AG04450 (cell line): ENCODE results near the gene DNAJB4. TPM values are rescaled to one million over a fixed set of nuclear protein-coding genes. Genes with fewer than 3 reads are reported as not detected.
"Not testable (repeated sequence)": the region's sequence is repeated elsewhere in the genome, so short reads cannot be mapped to it uniquely, and the experiment has no call there.

Experiments used
- CTCF ChIA-PET: fragments of 300-600, 350-600 bp; formaldehyde crosslinking; extraction: SDS; loops from one replicate; lab custom pipeline; 2022; ENCODE audit warnings: antibody characterized with exemption, inconsistent platforms; lab: Charles Lee
- POLR2A ChIA-PET: fragments of 350-600 bp; formaldehyde crosslinking; extraction: SDS; loops from one replicate; lab custom pipeline; 2021; ENCODE audit warnings: antibody characterized with exemption, inconsistent platforms; lab: Yijun Ruan, JAX
- DNase-seq: peaks from one replicate; pipeline ENCODE4 v3.0.0-alpha.2; 2011; ENCODE audit warnings: low read depth, low spot score
- H3K27ac ChIP-seq: one replicate; pipeline ENCODE4 v1.5.1; 2012; ENCODE audit warnings: low read depth, low read length, control low read depth
- H3K27me3 ChIP-seq: one replicate; pipeline ENCODE4 v1.6.0; 2012; ENCODE audit warnings: low read length; ENCODE audit not compliant: control insufficient read depth, insufficient read depth
- H3K4me3 ChIP-seq: 2 replicates; pipeline ENCODE4 v1.5.1; 2011; ENCODE audit warnings: mild to moderate bottlenecking, low read depth, low read length, control low read depth
- H3K9me3 ChIP-seq: 2 replicates; pipeline ENCODE4 v1.5.1; 2012; ENCODE audit warnings: low read length; ENCODE audit not compliant: control insufficient read depth, insufficient read depth
- polyA plus RNA-seq: library from polyadenylated mRNA; depleted of rRNA; stranded (reverse); fragments of >200 nt; gene quantifications from 2 replicates; pipeline ENCODE4 v1.2.3, GENCODE V29; 2011; rRNA removed
- small RNA-seq: library from RNA; depleted of rRNA; stranded (forward); fragments of <200 nt; gene quantifications from one replicate; pipeline ENCODE3, GENCODE V24; 2012; ENCODE audit warnings: low read depth; ENCODE audit not compliant: insufficient read length
- TF ChIP-seq, protein P1 (sequence below): IDR thresholded peaks from 2 replicates; pipeline ENCODE4 v1.5.1; 2011; ENCODE audit warnings: low read depth, low read length, control low read depth, inconsistent platforms

Gene DNAJB4
- polyA plus RNA-seq, 1 experiment: 51.6 TPM

DNA sequence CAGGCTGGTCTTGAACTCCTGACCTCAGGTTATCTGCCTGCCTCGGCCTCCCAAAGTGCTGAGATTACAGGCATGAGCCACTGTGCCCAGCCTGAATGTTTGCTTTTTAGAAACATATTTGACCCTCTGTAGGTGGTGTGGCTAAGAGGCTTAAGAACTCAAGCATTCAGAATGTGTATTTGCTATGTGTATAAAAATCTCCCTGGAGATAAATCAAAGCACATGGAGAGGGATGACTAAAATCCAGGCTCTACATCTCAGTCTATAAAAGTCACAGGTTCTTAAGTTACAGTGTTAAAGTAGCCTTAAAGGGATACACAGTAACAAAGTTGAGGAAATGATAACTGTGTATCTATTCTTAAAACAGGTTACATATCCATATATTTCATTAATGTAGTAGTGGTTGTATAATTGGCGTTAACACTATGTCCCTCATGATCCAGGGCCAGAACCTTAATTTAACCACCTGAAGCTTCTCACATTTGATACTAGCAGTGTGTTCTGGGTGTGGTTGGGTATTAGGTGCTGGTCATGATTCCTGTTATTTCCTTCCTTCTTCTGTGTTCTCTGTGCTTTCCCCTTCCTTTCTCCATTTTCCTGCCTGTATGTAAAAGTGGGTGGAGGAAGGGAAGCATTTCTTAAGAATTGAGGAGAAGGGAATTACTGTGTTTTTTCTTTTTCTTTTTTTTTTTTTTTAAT, 57.2 kb downstream of the DNAJB4 start:
- TF ChIP-seq, protein P1, sequence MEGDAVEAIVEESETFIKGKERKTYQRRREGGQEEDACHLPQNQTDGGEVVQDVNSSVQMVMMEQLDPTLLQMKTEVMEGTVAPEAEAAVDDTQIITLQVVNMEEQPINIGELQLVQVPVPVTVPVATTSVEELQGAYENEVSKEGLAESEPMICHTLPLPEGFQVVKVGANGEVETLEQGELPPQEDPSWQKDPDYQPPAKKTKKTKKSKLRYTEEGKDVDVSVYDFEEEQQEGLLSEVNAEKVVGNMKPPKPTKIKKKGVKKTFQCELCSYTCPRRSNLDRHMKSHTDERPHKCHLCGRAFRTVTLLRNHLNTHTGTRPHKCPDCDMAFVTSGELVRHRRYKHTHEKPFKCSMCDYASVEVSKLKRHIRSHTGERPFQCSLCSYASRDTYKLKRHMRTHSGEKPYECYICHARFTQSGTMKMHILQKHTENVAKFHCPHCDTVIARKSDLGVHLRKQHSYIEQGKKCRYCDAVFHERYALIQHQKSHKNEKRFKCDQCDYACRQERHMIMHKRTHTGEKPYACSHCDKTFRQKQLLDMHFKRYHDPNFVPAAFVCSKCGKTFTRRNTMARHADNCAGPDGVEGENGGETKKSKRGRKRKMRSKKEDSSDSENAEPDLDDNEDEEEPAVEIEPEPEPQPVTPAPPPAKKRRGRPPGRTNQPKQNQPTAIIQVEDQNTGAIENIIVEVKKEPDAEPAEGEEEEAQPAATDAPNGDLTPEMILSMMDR: no peak
- Histone ChIP-seq H3K27ac (no peak overlapping the region), H3K9me3 (no peaks in the 10 kb centered on the region), H3K27me3 (no peaks in the 10 kb centered on the region), H3K4me3 (no peak overlapping the region)
- DNase-seq: peak; percentile 73
- ChIA-PET POLR2A (no interaction called here), CTCF (no interaction called here)

DNA sequence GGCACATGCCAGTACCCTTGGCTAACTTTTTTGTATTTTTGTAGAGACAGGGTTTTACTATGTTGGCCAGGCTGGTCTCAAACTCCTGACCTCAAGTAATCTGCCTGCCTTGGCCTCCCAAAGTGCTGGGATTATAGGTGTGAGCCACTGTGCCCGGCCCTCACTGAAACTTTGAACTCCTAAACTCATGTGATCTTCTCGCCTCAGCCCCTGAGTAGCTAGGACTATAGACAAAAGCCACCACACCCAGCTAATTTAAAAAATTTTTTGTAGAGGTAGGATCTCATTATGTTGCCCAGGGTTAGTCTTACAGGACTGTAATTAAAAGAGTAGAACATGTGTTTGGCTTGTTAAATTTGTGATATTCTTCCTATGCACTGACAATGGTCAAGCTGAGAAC, 60.1 kb downstream of the DNAJB4 start:
- DNase-seq, H3K27ac ChIP-seq, H3K9me3 ChIP-seq, H3K27me3 ChIP-seq, H3K4me3 ChIP-seq, POLR2A ChIA-PET, CTCF ChIA-PET: not testable (repeated sequence)

Small RNAs within 50 kb of the gene (small RNA-seq; reads per million reads assigned to genes)
- 6.7 reads per million, percentile 61 among the genes with 10 or more reads in this experiment for gene AC103591.3

Other genes with a start within 250 kb of the DNAJB4 start
- 57.7 and 86.0 TPM in 2 replicates for gene USP33, start 245.1 kb upstream of the DNAJB4 start, polyA plus RNA-seq
- gene MIGA1, start 225.3 kb upstream of the DNAJB4 start, polyA plus RNA-seq: 4.5 and 5.5 TPM in 2 replicates
- gene NEXN, start 116.3 kb upstream of the DNAJB4 start, polyA plus RNA-seq: 28.6 and 39.9 TPM in 2 replicates
- gene FUBP1, start 25.9 kb upstream of the DNAJB4 start, polyA plus RNA-seq: 123 and 142 TPM in 2 replicates
- gene GIPC2, start 41.0 kb downstream of the DNAJB4 start, polyA plus RNA-seq: 0.07 and 0.09 TPM in 2 replicates